Measurements from ENCODE around the gene XRCC5. TPM values are rescaled to one million over a fixed set of nuclear protein-coding genes. Genes with fewer than 3 reads are reported as not detected.

XRCC5 gene
- total and polyA plus RNA-seq, 2 donors (not counting 1 experiment from before 2014, with no cell fraction given) = 45.5 to 198 TPM

DNA sequence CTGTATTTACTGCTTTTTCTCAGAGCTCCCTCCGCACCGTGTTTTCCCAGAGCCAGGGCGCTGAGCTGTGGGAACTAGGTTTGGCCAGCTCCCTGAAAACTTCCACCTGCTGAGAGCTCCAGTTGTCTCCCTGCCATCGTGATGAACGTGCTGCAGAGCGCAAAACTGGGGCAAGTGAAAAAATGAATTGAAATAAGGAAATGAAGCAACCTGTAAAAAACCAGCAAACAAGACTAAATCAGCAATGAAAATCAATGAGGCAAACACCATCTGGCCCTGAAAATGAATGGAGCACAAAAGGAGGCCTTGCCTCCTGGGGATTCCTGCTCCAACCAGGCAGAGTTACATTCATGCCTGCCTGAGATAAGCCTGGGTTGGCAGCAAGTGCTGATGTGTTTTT is 133.2 kb downstream of the XRCC5 start:
- Mint-ChIP-seq H3K9me3 (ENCODE audit: insufficient read depth) (no peaks in the 10 kb centered on the region), H3K27ac (no peak overlapping the region), H3K4me1 (no peaks in the 10 kb centered on the region), H3K27me3 (no peaks in the 10 kb centered on the region), H3K4me3 (no peak overlapping the region)
- Histone ChIP-seq H2AFZ (ENCODE audit: insufficient read depth, low read depth, low read length, poor library complexity, severe bottlenecking) (no peak overlapping the region), H3K9me3 (ENCODE audit: control extremely low read depth in 1 of 3, control insufficient read depth in 2 of 3, insufficient read depth in 1 of 3, low read length in 2 of 3) (no peaks in the 10 kb centered on the region), H3K27me3 (replicated peaks in 1 of 4; ENCODE audit: control extremely low read depth in 1 of 4, control insufficient read depth in 3 of 4, insufficient read depth in 4 of 4, low read length in 3 of 4) (peaks cover 0 to 3% (median 0%) of the 10 kb centered on the region in 4 experiments), H4K20me1 (ENCODE audit: control insufficient read depth, insufficient read depth, low read length, poor library complexity, severe bottlenecking) (no peaks in the 10 kb centered on the region), H3K4me3 (ENCODE audit: control extremely low read depth in 1 of 5, extremely low read depth in 1 of 5, insufficient read depth in 1 of 5, low read depth in 2 of 5, low read length in 4 of 5) (no peak overlapping the region), H3K4me1 (ENCODE audit: control insufficient read depth in 2 of 2, insufficient read depth in 2 of 2, low read length in 2 of 2) (no peaks in the 10 kb centered on the region), H3K27ac (ENCODE audit: low read length in 2 of 2) (no peak overlapping the region), H3K9ac (ENCODE audit: low read length) (no peak overlapping the region), H3K4me2 (replicated peaks; ENCODE audit: low read depth, low read length, poor library complexity, severe bottlenecking) (no peak overlapping the region), H3K79me2 (ENCODE audit: control insufficient read depth, insufficient read depth, low read length) (no peaks in the 10 kb centered on the region), H3K36me3 (replicated peaks in 1 of 2; ENCODE audit: control extremely low read depth in 1 of 2, control insufficient read depth in 1 of 2, extremely low read depth in 1 of 2, insufficient read depth in 2 of 2, low read length in 1 of 2) (no peaks in the 10 kb centered on the region)
- TF ChIP-seq, protein P1, sequence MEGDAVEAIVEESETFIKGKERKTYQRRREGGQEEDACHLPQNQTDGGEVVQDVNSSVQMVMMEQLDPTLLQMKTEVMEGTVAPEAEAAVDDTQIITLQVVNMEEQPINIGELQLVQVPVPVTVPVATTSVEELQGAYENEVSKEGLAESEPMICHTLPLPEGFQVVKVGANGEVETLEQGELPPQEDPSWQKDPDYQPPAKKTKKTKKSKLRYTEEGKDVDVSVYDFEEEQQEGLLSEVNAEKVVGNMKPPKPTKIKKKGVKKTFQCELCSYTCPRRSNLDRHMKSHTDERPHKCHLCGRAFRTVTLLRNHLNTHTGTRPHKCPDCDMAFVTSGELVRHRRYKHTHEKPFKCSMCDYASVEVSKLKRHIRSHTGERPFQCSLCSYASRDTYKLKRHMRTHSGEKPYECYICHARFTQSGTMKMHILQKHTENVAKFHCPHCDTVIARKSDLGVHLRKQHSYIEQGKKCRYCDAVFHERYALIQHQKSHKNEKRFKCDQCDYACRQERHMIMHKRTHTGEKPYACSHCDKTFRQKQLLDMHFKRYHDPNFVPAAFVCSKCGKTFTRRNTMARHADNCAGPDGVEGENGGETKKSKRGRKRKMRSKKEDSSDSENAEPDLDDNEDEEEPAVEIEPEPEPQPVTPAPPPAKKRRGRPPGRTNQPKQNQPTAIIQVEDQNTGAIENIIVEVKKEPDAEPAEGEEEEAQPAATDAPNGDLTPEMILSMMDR (IDR thresholded peaks at IDR 0.05) = no peak
- TF ChIP-seq EZH2 (IDR thresholded peaks at IDR 0.05; ENCODE audit: borderline replicate concordance, insufficient read depth, low read depth, low read length, poor library complexity, severe bottlenecking) = no peak
- ATAC-seq (ENCODE audit: low read depth) (no peak), DNase-seq (no peak)
- CTCF ChIA-PET = no interaction called here
- POLR2A ChIA-PET = no interaction called here
- WGBS (ENCODE audit: insufficient coverage) = 96% methylated on average over 3 of the region's 6 CpGs
- intact Hi-C loops (cut with micrococcal nuclease) = no loop called here

DNA sequence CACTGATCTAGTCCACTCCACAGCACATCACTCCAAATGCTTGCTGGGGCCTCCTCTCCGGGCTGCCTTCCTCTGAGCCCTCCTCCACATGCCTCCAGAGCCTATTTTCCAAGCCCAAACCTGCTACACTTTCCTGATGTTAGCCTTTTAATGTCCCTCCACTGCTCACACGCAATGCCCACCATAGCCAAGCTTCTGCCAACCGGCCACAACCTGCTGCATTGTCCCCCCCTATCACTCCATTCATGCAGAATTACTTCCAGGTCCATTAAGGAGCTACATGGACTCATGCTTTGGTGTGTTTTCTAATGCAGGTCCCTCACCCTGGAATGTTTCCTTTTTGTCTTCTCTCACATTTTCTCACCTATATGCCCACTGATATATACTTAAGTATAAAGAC is 133.9 kb downstream of the XRCC5 start:
- peaks cover 0 to 3% (median 0%) of the 10 kb centered on the region in 4 experiments for H3K27me3 ChIP-seq (replicated peaks in 1 of 4; ENCODE audit: control extremely low read depth in 1 of 4, control insufficient read depth in 3 of 4, insufficient read depth in 4 of 4, low read length in 3 of 4)
- H3K36me3 ChIP-seq (replicated peaks in 1 of 2; ENCODE audit: control extremely low read depth in 1 of 2, control insufficient read depth in 1 of 2, extremely low read depth in 1 of 2, insufficient read depth in 2 of 2, low read length in 1 of 2) = no peaks in the 10 kb centered on the region
- Mint-ChIP-seq H3K27me3 (no peaks in the 10 kb centered on the region), H3K4me1 (no peaks in the 10 kb centered on the region), H3K27ac (no peak overlapping the region), H3K4me3 (no peak overlapping the region), H3K9me3 (ENCODE audit: insufficient read depth) (no peaks in the 10 kb centered on the region)
- TF ChIP-seq EZH2 (IDR thresholded peaks at IDR 0.05; ENCODE audit: borderline replicate concordance, insufficient read depth, low read depth, low read length, poor library complexity, severe bottlenecking) = no peak
- TF ChIP-seq, protein P1 (IDR thresholded peaks at IDR 0.05) = no peak
- no peak overlapping the region for H3K4me3 ChIP-seq (ENCODE audit: control extremely low read depth in 1 of 5, extremely low read depth in 1 of 5, insufficient read depth in 1 of 5, low read depth in 2 of 5, low read length in 4 of 5)
- H3K9ac ChIP-seq (ENCODE audit: low read length) = no peak overlapping the region
- H2AFZ ChIP-seq (ENCODE audit: insufficient read depth, low read depth, low read length, poor library complexity, severe bottlenecking) = no peak overlapping the region
- H3K9me3 ChIP-seq (ENCODE audit: control extremely low read depth in 1 of 3, control insufficient read depth in 2 of 3, insufficient read depth in 1 of 3, low read length in 2 of 3) = no peaks in the 10 kb centered on the region
- POLR2A ChIA-PET = no interaction called here
- intact Hi-C loops (cut with micrococcal nuclease) = no loop called here
- no peaks in the 10 kb centered on the region for H3K79me2 ChIP-seq (ENCODE audit: control insufficient read depth, insufficient read depth, low read length)
- H3K4me1 ChIP-seq (ENCODE audit: control insufficient read depth in 2 of 2, insufficient read depth in 2 of 2, low read length in 2 of 2) = no peaks in the 10 kb centered on the region
- H4K20me1 ChIP-seq (ENCODE audit: control insufficient read depth, insufficient read depth, low read length, poor library complexity, severe bottlenecking) = no peaks in the 10 kb centered on the region
- DNase-seq (no peak), ATAC-seq (ENCODE audit: low read depth) (no peak)
- H3K4me2 ChIP-seq (replicated peaks; ENCODE audit: low read depth, low read length, poor library complexity, severe bottlenecking) = no peak overlapping the region
- H3K27ac ChIP-seq (ENCODE audit: low read length in 2 of 2) = no peak overlapping the region
- CTCF ChIA-PET = no interaction called here
- WGBS (ENCODE audit: insufficient coverage) = 92% methylated on average over 3 of the region's 3 CpGs
